GM19328 (cell line): ENCODE measurements around the gene PROM2.
"Not testable (repeated sequence)": the region's sequence is repeated elsewhere in the genome, so short reads cannot be mapped to it uniquely, and the experiment has no call there.

ENCODE experiments used
- ATAC-seq: cut with Tn5 transposase; IDR thresholded peaks from one replicate; pipeline ENCODE4 v1.9.1; 2021; ENCODE audit warnings: mild to moderate bottlenecking, moderate library complexity; ENCODE audit not compliant: unreplicated experiment

Gene PROM2

DNA sequence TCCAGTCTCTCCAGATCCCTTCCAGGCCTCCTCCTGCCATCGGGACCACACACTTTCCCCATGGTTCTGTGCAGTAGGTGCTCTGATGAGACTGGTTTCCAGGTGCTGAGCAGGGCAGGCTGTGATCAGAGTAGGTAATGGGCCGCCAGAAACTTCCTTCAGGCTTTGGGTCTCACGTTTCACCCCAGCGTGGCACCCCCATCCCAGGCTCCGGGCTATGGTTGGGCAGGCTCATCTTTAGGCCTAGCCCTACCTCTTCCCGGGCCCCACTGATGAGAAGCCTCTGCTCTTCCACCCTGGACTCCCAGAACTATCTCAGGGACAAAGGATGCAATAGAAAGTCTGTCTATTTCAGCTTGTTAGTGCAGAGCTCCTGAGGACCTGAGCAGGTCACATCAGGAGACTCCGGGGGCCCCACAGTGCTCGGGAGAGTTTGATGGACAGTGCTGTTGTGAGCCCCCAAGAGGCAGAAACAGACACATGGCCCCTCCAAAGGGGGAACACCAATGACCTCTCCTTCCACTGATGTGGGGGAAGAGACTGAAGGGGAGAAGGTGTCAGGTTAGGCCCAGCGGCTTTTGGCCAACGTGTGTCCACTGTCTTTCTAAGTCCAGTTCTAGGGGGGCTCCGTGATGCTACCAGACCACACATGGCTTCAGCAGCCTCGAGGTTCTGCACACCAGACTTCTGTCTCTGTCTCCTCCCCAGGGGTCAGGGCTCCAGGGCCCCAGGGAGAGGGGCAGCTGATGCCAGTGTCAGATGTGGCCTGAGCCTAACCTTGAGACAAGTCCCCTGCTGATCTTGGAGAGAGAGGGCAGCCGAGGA, 5.8 kb upstream of the PROM2 start:
- ATAC-seq, result no peak

GRCh38 chr2:95269036-95269680, 5.1 kb upstream of the PROM2 start:
- ATAC-seq, result no peak

DNA sequence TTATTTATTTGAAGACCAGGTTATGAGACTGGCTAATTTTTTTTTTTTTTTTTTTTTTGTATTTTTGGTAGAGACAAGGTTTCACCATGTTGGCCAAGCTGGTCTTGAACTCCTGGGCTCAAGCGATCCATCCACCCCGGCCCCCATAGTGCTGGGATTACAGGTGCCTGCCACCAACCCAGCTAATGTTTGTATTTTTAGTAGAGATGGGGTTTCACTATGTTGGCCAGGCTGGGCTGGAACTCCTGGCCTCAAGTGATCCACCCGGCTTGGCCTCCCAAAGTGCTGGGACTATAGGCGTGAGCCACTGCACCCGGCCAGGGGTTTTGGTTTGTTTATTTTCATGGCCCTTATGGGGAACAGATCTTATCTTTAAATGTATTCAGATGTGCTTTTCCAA, 4.5 kb upstream of the PROM2 start:
- ATAC-seq, result not testable (repeated sequence)

- no peak for ATAC-seq
Measured at GRCh38 chr2:95270541-95271081, 3.6 kb upstream of the PROM2 start.

DNA sequence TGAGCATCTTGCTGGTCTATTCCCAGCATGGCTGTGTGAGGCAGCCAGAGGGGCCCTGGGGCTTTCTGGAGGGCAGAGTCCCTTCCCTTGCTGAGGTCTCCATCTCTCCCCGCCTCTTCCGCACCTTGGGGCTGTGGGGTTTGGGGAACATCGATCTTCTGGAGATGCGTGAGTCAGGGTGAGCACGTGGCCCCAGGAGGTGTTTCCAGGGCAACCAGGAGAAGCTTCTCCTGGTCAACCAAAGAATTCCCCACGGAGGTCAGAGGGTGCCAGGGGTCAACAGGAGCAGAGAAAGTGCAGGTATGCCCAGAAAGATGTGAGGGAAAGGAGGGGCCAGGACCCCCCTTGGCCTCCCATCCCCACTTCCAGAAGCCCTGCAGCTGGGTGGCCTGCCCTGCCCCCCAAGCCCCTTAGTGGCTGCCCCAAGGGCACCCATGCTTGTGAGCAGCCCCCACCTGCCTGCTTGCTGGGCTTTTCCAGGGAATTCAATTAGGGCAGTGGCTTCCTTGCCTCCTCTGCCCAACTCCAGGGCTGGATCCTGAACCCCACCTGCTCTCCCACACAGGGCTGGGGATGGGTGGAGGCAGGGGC, 2.8 kb upstream of the PROM2 start:
- no peak for ATAC-seq

DNA sequence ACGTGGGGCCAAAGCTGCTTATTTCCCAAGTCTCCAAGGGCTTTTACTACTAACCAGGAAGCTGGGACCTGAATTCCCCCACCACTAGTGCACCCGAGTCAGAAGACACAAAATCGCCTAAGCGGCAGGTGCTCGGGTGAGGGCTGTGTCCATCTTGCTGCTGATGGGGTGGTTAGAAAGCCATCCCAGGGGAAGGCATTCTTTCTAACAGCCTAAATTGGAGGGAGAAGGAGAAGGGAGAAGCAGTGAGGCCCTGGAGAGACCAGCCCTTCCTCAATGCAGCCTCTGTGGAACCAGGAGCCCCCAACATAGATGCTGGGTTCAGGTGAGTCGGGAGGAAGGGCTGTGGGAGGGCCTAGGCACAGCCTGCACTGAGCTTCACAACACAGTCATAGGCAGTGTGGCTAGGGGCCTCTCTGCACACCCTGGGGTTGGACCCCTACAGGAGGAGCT, 1.9 kb upstream of the PROM2 start:
- ATAC-seq, result no peak

DNA sequence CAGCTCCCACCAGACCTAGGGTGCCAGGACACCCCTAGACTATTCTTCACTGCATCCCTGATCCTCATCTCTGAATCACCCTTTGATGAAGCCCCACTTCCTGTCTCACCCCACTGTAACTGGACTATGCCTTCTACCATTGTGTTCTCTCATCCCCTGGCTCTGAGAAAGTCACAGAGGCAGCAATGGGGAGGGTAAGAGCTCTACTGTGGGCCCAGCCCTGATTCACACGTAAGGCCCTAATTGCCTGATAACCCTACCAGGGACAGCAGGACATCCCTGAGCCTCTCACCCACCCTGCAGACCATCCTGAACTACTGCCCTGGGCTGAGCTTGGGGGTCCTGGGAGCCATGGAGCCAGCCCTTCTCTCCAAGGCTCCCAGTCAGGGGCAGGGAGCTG, 1.5 kb upstream of the PROM2 start:
- no peak for ATAC-seq

GRCh38 chr2:95273566-95274290, 521 bp upstream of the PROM2 start:
- ATAC-seq, result no peak

- no peak for ATAC-seq
Measured at GRCh38 chr2:95275151-95275515, 884 bp downstream of the PROM2 start.

DNA sequence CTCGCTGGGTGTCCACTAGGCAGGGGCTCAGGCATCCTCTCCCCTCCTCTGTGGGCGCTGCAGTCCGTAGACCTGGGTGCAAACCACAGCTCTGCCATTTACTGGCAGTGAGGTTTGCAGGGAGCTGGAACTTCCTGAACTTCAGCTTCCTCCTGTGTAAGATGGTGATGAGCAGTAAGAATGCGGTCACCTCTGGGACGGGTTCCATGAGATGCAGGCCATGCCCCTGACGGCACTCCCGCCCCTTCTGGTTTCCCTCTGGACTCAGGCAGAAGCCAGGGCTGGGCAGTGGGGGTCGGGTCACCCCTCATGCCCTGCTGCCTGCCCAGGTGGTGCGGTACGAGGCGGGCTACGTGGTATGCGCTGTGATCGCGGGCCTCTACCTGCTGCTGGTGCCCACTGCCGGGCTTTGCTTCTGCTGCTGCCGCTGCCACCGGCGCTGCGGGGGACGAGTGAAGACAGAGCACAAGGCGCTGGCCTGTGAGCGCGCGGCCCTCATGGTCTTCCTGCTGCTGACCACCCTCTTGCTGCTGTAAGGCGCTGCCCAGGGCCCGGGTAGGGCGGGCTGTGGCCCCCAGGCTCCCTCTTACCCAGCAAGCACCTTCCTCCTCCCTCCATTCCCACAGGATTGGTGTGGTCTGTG, 1.5 kb downstream of the PROM2 start:
- ATAC-seq, result no peak

DNA sequence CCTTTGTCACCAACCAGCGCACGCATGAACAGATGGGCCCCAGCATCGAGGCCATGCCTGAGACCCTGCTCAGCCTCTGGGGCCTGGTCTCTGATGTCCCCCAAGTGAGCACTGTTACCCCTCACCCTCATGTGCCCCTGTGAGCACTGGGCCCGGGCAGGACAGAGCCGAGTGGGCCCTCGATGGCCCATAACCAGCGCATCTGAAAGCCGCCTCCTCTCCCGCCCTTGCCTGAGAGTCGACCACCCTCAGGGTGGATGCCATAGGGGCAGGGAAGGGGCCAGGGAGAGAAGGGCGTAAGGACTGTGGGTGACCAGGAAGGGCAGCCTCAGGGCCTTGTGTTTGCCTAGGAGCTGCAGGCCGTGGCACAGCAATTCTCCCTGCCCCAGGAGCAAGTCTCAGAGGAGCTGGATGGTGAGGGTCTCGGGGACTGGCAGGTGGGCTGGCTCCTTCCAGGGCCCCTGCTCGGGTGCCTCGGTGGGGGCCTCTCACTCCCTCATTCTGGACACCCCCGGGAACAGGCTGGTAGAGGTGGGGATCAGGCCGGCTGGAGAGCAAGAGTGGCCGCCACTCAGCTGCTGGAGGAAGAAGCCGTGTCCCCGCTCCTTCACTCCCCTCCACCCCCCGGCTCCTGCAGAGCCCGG, 2.1 kb downstream of the PROM2 start:
- ATAC-seq, result no peak

DNA sequence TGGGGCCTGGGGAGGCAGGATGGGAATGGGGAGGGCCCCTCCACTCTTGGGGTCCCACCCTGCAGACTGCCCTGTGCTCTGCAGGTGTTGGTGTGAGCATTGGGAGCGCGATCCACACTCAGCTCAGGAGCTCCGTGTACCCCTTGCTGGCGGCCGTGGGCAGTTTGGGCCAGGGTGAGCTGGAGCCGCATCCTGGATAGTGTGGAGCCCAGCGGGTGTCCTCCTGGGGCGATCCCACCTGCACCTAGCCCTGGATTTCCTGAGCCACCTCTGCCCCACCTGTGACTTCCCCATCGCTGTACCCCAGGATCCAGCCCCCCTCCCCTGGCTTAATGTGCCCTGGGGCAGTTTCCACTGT, 2.6 kb downstream of the PROM2 start:
- no peak for ATAC-seq

- ATAC-seq, result no peak
Measured at GRCh38 chr2:95277246-95277906, 3.1 kb downstream of the PROM2 start.

DNA sequence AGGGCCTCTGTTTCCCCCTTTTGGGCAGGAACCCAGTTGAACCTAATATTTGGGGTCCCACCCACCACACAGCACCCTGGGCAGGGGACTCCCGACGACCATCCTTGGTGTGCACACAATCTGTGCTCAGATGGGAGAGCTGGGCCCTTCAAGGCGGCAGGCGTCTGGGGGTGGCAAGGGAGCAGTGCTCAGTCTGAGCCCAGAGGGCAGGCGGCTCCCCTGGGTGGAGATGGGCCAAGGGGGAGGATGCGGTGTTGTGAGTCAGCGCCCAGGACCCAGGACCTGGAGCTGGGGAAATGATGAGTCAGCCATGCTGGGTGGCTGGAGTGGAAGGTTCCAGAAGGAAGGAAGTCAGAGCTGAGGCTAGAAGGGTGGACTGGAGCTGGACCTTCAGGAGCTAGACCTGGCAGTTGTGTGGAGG, 3.8 kb downstream of the PROM2 start:
- ATAC-seq, result no peak

DNA sequence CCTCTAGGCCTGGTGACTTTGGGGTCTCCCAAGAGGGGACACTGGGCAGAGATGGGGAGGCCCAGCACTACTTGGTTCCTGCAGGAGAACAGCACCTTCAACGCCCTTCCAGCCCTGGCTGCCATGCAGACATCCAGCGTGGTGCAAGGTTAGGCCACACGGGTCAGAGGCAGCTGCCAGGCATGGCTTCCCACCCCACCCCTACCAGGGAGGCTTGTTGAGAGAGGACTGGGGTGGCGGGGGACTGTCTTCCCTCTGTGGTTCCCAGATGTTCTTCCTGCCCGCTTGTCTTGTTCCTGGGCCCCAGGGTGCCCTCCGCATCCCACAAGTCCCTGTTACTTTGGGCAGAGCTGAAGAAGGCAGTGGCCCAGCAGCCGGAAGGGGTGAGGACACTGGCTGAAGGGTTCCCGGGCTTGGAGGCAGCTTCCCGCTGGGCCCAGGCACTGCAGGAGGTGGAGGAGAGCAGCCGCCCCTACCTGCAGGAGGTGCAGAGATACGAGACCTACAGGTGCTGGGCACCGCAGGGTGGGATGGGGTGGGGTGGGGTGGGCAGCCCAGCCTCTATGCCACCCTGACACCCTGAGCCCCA, 4.5 kb downstream of the PROM2 start:
- ATAC-seq, result no peak

GRCh38 chr2:95279435-95280035, 5.3 kb downstream of the PROM2 start:
- no peak for ATAC-seq

DNA sequence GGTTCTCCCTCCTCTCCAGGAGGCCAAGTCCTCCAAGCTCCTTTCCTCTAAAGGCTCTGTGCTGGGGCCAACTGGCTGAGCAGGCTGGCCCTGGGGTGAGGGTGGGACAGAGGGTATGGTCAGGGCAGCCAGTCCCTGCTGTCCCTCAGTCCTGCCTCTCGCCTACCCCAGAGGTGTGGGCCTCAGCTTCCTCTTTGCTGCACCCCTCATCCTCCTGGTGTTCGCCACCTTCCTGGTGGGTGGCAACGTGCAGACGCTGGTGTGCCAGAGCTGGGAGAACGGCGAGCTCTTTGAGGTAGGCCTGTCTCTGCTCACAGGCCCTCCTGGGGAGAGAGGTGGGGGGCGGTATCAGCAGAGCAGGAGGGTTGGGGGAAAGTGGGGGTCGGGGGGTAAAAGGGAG, 6.8 kb downstream of the PROM2 start:
- ATAC-seq, result no peak

- no peak for ATAC-seq
Measured at GRCh38 chr2:95281786-95282185, 7.5 kb downstream of the PROM2 start.

DNA sequence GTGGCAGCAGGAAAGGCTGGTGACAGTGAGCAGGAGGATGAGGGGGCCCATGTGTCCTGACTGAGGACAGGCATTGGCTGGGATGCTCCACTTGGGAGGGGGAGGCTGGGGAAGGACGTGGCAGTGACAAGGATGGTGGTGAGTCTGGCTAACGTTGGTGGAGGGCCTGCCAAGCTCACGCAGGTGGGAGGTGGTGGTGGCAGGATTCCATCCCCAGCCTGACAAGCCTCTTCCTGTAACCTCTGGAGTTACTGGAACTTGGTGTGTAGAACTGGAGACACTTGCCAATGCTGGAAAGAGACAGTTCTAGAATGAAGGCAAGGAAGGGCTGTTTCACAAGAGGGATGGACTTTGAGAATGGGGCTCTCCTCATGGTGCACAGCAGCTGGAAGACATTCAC, 8.2 kb downstream of the PROM2 start:
- no peak for ATAC-seq
